Measurements from ENCODE around the gene DOCK3.

The DOCK3 gene

GRCh38 chr3:51190199-51190598 lies 515.5 kb downstream of the DOCK3 start:
- Histone ChIP-seq H3K79me2 (ENCODE audit: low read length) (no peaks in the 10 kb centered on the region), H4K20me1 (ENCODE audit: insufficient read depth, low read length) (no peaks in the 10 kb centered on the region)

GRCh38 chr3:51190827-51191226 lies 516.1 kb downstream of the DOCK3 start:
- no peaks in the 10 kb centered on the region for H3K27me3 ChIP-seq (replicated peaks; ENCODE audit: insufficient read depth, low read length)
- H3K4me2 ChIP-seq (ENCODE audit: low read depth, low read length): no peak overlapping the region
- H3K9ac ChIP-seq (ENCODE audit: low read length): no peak overlapping the region
- no peak overlapping the region for H2AFZ ChIP-seq (ENCODE audit: low read length)
- H3K27ac ChIP-seq (ENCODE audit: low read length): no peak overlapping the region
- no peak for DNase-seq
- H3K79me2 ChIP-seq (ENCODE audit: low read length): no peaks in the 10 kb centered on the region
- H3K9me3 ChIP-seq (replicated peaks; ENCODE audit: insufficient read depth, low read length): no peaks in the 10 kb centered on the region
- no peak overlapping the region for H3K4me3 ChIP-seq (ENCODE audit: low read length)
- H3K9me2 ChIP-seq (replicated peaks; ENCODE audit: insufficient read depth, low read length): no peaks in the 10 kb centered on the region
- H3F3A ChIP-seq (ENCODE audit: insufficient read depth, low read length): no peaks in the 10 kb centered on the region
- peaks cover 4% of the 10 kb centered on the region; the same call in 1 of the 2 replicates for H3K4me1 ChIP-seq (ENCODE audit: low read length)
- no peaks in the 10 kb centered on the region for H3K36me3 ChIP-seq (replicated peaks; ENCODE audit: insufficient read depth, low read length)
- TF ChIP-seq EZH2 (optimal IDR thresholded peaks at IDR 0.05; ENCODE audit: low read depth, low read length): no peak
- TF ChIP-seq, protein P1, sequence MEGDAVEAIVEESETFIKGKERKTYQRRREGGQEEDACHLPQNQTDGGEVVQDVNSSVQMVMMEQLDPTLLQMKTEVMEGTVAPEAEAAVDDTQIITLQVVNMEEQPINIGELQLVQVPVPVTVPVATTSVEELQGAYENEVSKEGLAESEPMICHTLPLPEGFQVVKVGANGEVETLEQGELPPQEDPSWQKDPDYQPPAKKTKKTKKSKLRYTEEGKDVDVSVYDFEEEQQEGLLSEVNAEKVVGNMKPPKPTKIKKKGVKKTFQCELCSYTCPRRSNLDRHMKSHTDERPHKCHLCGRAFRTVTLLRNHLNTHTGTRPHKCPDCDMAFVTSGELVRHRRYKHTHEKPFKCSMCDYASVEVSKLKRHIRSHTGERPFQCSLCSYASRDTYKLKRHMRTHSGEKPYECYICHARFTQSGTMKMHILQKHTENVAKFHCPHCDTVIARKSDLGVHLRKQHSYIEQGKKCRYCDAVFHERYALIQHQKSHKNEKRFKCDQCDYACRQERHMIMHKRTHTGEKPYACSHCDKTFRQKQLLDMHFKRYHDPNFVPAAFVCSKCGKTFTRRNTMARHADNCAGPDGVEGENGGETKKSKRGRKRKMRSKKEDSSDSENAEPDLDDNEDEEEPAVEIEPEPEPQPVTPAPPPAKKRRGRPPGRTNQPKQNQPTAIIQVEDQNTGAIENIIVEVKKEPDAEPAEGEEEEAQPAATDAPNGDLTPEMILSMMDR (IDR thresholded peaks at IDR 0.05; ENCODE audit: low read length): no peak
- no peak for TF ChIP-seq EZH2phosphoT487 (IDR thresholded peaks at IDR 0.05; ENCODE audit: low read length)
- no peaks in the 10 kb centered on the region for H4K20me1 ChIP-seq (ENCODE audit: insufficient read depth, low read length)

More at GRCh38 chr3:51190199-51190598, 515.5 kb downstream of the DOCK3 start:
- Histone ChIP-seq H3K9me3 (replicated peaks; ENCODE audit: insufficient read depth, low read length) (no peaks in the 10 kb centered on the region), H3K4me3 (ENCODE audit: low read length) (no peak overlapping the region), H3K9me2 (replicated peaks; ENCODE audit: insufficient read depth, low read length) (no peaks in the 10 kb centered on the region), H3K4me1 (ENCODE audit: low read length) (peaks cover 4% of the 10 kb centered on the region; the same call in 1 of the 2 replicates), H3K9ac (ENCODE audit: low read length) (no peak overlapping the region), H3F3A (ENCODE audit: insufficient read depth, low read length) (no peaks in the 10 kb centered on the region), H3K27me3 (replicated peaks; ENCODE audit: insufficient read depth, low read length) (no peaks in the 10 kb centered on the region), H3K4me2 (ENCODE audit: low read depth, low read length) (no peak overlapping the region), H2AFZ (ENCODE audit: low read length) (no peak overlapping the region), H3K36me3 (replicated peaks; ENCODE audit: insufficient read depth, low read length) (no peaks in the 10 kb centered on the region), H3K27ac (ENCODE audit: low read length) (no peak overlapping the region)
- TF ChIP-seq EZH2phosphoT487 (IDR thresholded peaks at IDR 0.05; ENCODE audit: low read length): no peak
- TF ChIP-seq EZH2 (optimal IDR thresholded peaks at IDR 0.05; ENCODE audit: low read depth, low read length): no peak
- TF ChIP-seq, protein P1 (IDR thresholded peaks at IDR 0.05; ENCODE audit: low read length): no peak
- no peak for DNase-seq

GRCh38 chr3:51191768-51192167 lies 517.0 kb downstream of the DOCK3 start:
- Histone ChIP-seq H3K9me3 (replicated peaks; ENCODE audit: insufficient read depth, low read length) (no peaks in the 10 kb centered on the region), H3K36me3 (replicated peaks; ENCODE audit: insufficient read depth, low read length) (no peaks in the 10 kb centered on the region)
- no peak for DNase-seq

More at GRCh38 chr3:51191768-51192167, 517.0 kb downstream of the DOCK3 start:
- Histone ChIP-seq H3K79me2 (ENCODE audit: low read length) (no peaks in the 10 kb centered on the region), H4K20me1 (ENCODE audit: insufficient read depth, low read length) (no peaks in the 10 kb centered on the region), H3K27me3 (replicated peaks; ENCODE audit: insufficient read depth, low read length) (no peaks in the 10 kb centered on the region), H3F3A (ENCODE audit: insufficient read depth, low read length) (no peaks in the 10 kb centered on the region), H3K27ac (ENCODE audit: low read length) (no peak overlapping the region), H3K9me2 (replicated peaks; ENCODE audit: insufficient read depth, low read length) (no peaks in the 10 kb centered on the region), H2AFZ (ENCODE audit: low read length) (no peak overlapping the region), H3K9ac (ENCODE audit: low read length) (no peak overlapping the region), H3K4me2 (ENCODE audit: low read depth, low read length) (no peak overlapping the region), H3K4me3 (ENCODE audit: low read length) (no peak overlapping the region), H3K4me1 (ENCODE audit: low read length) (peaks cover 4% of the 10 kb centered on the region; the same call in 1 of the 2 replicates)
- TF ChIP-seq, protein P1 (IDR thresholded peaks at IDR 0.05; ENCODE audit: low read length): no peak
- TF ChIP-seq EZH2phosphoT487 (IDR thresholded peaks at IDR 0.05; ENCODE audit: low read length) (no peak), EZH2 (optimal IDR thresholded peaks at IDR 0.05; ENCODE audit: low read depth, low read length) (no peak)
